HepG2 (cell line): ENCODE results near the gene PRMT5. TPM values are rescaled to one million over a fixed set of nuclear protein-coding genes. Genes with fewer than 3 reads are reported as not detected.

ENCODE experiments used
- CSRNP1 ChIP-seq: sonication (generic); formaldehyde crosslinking; IDR thresholded peaks from 2 replicates; pipeline ENCODE4 v1.8.1; 2023; ENCODE audit warnings: mild to moderate bottlenecking, missing genetic modification reagents
- FUBP1 ChIP-seq: sonication (generic); formaldehyde crosslinking; IDR thresholded peaks from 2 replicates; pipeline ENCODE4 v1.5.1; 2020; ENCODE audit warnings: missing genetic modification reagents, mild to moderate bottlenecking, borderline replicate concordance
- NFIC ChIP-seq: IDR thresholded peaks from 2 replicates; pipeline ENCODE4 v1.6.1; 2012; ENCODE audit warnings: mild to moderate bottlenecking, low read length, inconsistent platforms
- SRY ChIP-seq: sonication (generic); formaldehyde crosslinking; IDR thresholded peaks from 2 replicates; pipeline ENCODE4 v1.8.0; 2022; ENCODE audit warnings: mild to moderate bottlenecking, missing genetic modification reagents
- STAT5B ChIP-seq: sonication (generic); formaldehyde crosslinking; IDR thresholded peaks from 2 replicates; pipeline ENCODE4 v1.4.0; 2020; ENCODE audit warnings: missing genetic modification reagents
- ZNF281 ChIP-seq: sonication (generic); formaldehyde crosslinking; IDR thresholded peaks from 2 replicates; pipeline ENCODE4 v1.4.0; 2020; ENCODE audit warnings: missing genetic modification reagents, borderline replicate concordance
- ZNF33A ChIP-seq: sonication (generic); formaldehyde crosslinking; IDR thresholded peaks from 2 replicates; pipeline ENCODE4 v1.5.1; 2020; ENCODE audit warnings: missing genetic modification reagents, mild to moderate bottlenecking, moderate library complexity, borderline replicate concordance
- ZNF367 ChIP-seq: sonication (generic); formaldehyde crosslinking; IDR thresholded peaks from 2 replicates; pipeline ENCODE4 v1.4.0; 2020; ENCODE audit warnings: missing genetic modification reagents, borderline replicate concordance
- ZNF777 ChIP-seq: sonication (generic); formaldehyde crosslinking; IDR thresholded peaks from 2 replicates; pipeline ENCODE4 v1.4.0; 2020; ENCODE audit warnings: missing genetic modification reagents
- polyA plus RNA-seq, 8 experiments: library from polyadenylated mRNA; depleted of rRNA in 3 of 8; stranded (reverse) in 7 of 8; unstranded in 1 of 8; fragments of >200 nt; fragmentation: Illumina TruSeq in 4 of 8; extraction: Trizol in 4 of 8; gene quantifications; 2 replicates each; pipeline versions ENCODE4 v1.2.1 to v1.2.3, GENCODE V29; 2011 to 2016; ENCODE audit warnings: low read depth in 4 of 8, missing spikeins in 1 of 8, mixed read lengths in 1 of 8; ENCODE audit not compliant: insufficient read depth in 1 of 8
- total RNA-seq, 5 experiments: library from RNA; depleted of rRNA; stranded (reverse); fragments of >200 nt; fragmentation: Illumina TruSeq; extraction: Trizol; gene quantifications; 2 replicates each; pipeline ENCODE4 v1.2.3, GENCODE V29; 2016; ENCODE audit warnings: low read depth in 1 of 5
- TF ChIP-seq, protein P1 (sequence below): sonication (generic); formaldehyde crosslinking; IDR thresholded peaks from 2 replicates; pipeline ENCODE4 v1.4.0; 2020; ENCODE audit warnings: mild to moderate bottlenecking, missing genetic modification reagents
- TF ChIP-seq, protein P2 (sequence below): sonication (generic); formaldehyde crosslinking; IDR thresholded peaks from 2 replicates; pipeline ENCODE4 v1.4.0; 2020; ENCODE audit warnings: mild to moderate bottlenecking, missing genetic modification reagents
- TF ChIP-seq, protein P3 (sequence below): sonication (generic); formaldehyde crosslinking; IDR thresholded peaks from 2 replicates; pipeline ENCODE4 v1.4.0; 2020; ENCODE audit warnings: missing genetic modification reagents, borderline replicate concordance
- TF ChIP-seq, protein P4 (sequence below): sonication (generic); formaldehyde crosslinking; IDR thresholded peaks from 2 replicates; pipeline ENCODE4 v1.8.0; 2022; ENCODE audit warnings: mild to moderate bottlenecking, missing genetic modification reagents, borderline replicate concordance

Gene PRMT5
- total and polyA plus RNA-seq, 2 of the 13 experiments (the other 11 are each of a cell fraction or from before 2014, with no cell fraction given) = 210 to 354 TPM

DNA sequence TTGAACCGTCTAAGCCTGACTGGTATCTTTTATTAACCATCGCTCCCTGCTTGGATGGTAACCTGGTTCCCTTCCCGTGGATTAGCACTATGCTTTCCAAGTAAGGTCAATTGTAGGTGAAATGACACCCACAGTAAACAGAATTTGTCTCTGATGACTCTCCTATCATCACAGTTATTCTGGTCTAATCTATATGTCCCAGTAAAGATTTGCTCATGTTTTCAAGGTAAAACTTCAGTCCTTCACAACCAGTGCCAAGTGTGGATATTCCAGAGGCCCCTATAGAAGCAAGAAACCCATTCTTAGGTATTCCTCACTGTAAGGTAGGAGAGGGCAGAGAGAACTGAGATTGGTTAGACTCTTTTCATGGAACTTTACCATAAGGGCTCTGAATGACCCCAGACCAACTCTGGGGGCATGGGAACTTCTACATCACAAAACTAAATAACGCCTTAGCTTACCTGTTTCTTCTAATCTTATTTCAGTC is 37.6 kb upstream of the PRMT5 start (continued):
- TF ChIP-seq, protein P1, sequence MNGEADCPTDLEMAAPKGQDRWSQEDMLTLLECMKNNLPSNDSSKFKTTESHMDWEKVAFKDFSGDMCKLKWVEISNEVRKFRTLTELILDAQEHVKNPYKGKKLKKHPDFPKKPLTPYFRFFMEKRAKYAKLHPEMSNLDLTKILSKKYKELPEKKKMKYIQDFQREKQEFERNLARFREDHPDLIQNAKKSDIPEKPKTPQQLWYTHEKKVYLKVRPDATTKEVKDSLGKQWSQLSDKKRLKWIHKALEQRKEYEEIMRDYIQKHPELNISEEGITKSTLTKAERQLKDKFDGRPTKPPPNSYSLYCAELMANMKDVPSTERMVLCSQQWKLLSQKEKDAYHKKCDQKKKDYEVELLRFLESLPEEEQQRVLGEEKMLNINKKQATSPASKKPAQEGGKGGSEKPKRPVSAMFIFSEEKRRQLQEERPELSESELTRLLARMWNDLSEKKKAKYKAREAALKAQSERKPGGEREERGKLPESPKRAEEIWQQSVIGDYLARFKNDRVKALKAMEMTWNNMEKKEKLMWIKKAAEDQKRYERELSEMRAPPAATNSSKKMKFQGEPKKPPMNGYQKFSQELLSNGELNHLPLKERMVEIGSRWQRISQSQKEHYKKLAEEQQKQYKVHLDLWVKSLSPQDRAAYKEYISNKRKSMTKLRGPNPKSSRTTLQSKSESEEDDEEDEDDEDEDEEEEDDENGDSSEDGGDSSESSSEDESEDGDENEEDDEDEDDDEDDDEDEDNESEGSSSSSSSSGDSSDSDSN = 0 out of 2 replicates have a peak, but pooled peaks have one; percentile 44
- no peak for TF ChIP-seq ZNF33A (CRISPR knock-in tag)
- TF ChIP-seq, protein P2, sequence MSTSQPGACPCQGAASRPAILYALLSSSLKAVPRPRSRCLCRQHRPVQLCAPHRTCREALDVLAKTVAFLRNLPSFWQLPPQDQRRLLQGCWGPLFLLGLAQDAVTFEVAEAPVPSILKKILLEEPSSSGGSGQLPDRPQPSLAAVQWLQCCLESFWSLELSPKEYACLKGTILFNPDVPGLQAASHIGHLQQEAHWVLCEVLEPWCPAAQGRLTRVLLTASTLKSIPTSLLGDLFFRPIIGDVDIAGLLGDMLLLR (CRISPR knock-in tag) = no peak
- TF ChIP-seq CSRNP1 (CRISPR knock-in tag) = 0 out of 2 replicates have a peak, but pooled peaks have one; percentile 44
- TF ChIP-seq, protein P3, sequence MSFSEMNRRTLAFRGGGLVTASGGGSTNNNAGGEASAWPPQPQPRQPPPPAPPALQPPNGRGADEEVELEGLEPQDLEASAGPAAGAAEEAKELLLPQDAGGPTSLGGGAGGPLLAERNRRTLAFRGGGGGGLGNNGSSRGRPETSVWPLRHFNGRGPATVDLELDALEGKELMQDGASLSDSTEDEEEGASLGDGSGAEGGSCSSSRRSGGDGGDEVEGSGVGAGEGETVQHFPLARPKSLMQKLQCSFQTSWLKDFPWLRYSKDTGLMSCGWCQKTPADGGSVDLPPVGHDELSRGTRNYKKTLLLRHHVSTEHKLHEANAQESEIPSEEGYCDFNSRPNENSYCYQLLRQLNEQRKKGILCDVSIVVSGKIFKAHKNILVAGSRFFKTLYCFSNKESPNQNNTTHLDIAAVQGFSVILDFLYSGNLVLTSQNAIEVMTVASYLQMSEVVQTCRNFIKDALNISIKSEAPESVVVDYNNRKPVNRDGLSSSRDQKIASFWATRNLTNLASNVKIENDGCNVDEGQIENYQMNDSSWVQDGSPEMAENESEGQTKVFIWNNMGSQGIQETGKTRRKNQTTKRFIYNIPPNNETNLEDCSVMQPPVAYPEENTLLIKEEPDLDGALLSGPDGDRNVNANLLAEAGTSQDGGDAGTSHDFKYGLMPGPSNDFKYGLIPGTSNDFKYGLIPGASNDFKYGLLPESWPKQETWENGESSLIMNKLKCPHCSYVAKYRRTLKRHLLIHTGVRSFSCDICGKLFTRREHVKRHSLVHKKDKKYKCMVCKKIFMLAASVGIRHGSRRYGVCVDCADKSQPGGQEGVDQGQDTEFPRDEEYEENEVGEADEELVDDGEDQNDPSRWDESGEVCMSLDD (CRISPR knock-in tag) = peak; percentile 8; the same call in 1 of the 2 replicates
- TF ChIP-seq STAT5B (CRISPR knock-in tag) = 0 out of 2 replicates have a peak, but pooled peaks have one; percentile 39
- TF ChIP-seq ZNF281 (CRISPR knock-in tag) = 0 out of 2 replicates have a peak, but pooled peaks have one; percentile 18
- TF ChIP-seq ZNF777 (CRISPR knock-in tag) = peak; percentile 41; the same call in 1 of the 2 replicates
- TF ChIP-seq ZNF367 = peak; percentile 8; the same call in 1 of the 2 replicates
- TF ChIP-seq SRY (CRISPR knock-in tag) = no peak
- 0 out of 2 replicates have a peak, but pooled peaks have one; percentile 20 for TF ChIP-seq FUBP1 (CRISPR knock-in tag)
- TF ChIP-seq, protein P4, sequence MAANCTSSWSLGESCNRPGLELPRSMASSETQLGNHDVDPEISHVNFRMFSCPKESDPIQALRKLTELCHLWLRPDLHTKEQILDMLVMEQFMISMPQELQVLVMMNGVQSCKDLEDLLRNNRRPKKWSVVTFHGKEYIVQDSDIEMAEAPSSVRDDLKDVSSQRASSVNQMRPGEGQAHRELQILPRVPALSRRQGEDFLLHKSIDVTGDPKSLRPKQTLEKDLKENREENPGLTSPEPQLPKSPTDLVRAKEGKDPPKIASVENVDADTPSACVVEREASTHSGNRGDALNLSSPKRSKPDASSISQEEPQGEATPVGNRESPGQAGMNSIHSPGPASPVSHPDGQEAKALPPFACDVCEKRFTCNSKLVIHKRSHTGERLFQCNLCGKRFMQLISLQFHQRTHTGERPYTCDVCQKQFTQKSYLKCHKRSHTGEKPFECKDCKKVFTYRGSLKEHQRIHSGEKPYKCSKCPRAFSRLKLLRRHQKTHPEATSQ (CRISPR knock-in tag) = 0 out of 2 replicates have a peak, but pooled peaks have one; percentile 28
- 0 out of 2 replicates have a peak, but pooled peaks have one; percentile 9 for TF ChIP-seq NFIC
